Adipose tissue (tissue), 3 donors: ENCODE measurements around the gene RBP4. TPM values are rescaled to one million over a fixed set of nuclear protein-coding genes. Genes with fewer than 3 reads are reported as not detected.

Experiments
- H3K27ac ChIP-seq: one replicate; pipeline ENCODE4 v1.5.1; 2013; ENCODE audit warnings: low read depth, low read length
- WGBS, 3 donors: extraction: QIAGEN DNeasy Blood & Tissue Kit; methylation state at CpG; one replicate each; pipeline ENCODE4 v1.1.7; 2013; 5-methylcytosine and 5-hydroxymethylcytosine counted together
- polyA plus RNA-seq, 3 donors: library from polyadenylated mRNA; stranded (reverse); fragments of 200-250 nt; gene quantifications; one replicate each; pipeline ENCODE4 v1.2.3, GENCODE V29; 2013
- donor health status: healthy with polysubstance abuse.
- donor health status: Bipolar disorder and iron deficiency.
- donor health status: healthy.

RBP4 gene
- polyA plus RNA-seq, 3 donors: 158 to 1,290 (median 307) TPM

DNA sequence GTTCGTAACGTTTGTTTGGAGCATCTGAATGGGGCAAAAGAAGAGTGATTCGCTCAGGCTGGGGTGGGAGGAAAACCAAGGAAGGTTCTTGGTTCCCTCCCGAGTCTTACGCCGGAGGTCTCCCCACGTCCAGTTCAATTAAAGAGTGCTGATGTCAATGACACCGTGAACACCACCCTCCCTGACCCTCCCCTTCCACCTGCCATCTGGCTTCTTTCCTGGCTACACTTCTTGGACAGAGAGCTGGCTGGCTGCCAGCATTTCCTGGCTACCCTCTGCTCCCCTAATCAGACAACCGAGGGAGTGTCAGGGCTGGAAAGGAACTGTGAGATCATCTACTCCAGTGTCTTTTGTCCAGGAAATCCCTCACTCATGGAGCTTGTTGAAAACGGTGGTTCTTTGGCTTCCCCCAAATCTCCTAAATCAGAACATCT lies 58.7 kb downstream of the RBP4 start:
- WGBS, 3 donors: 13 to 14% (median 13%) methylated on average over 10 of the region's 10 CpGs

More for the DNA sequence above, 58.7 kb downstream of the RBP4 start:
- no peak overlapping the region for H3K27ac ChIP-seq

Other genes with a start within 250 kb of the RBP4 start
- gene MYOF, start 118.9 kb downstream of the RBP4 start, polyA plus RNA-seq: 10 to 100 TPM in 2 of 3 donors, 1 to 10 TPM in 1; 6.2 to 32.1 (median 11.6) TPM
- gene CEP55, start 104.6 kb downstream of the RBP4 start, polyA plus RNA-seq: 1 to 10 TPM in 1 of 3 donors, under 1 TPM in 2; 0.15 to 2.6 (median 0.22) TPM
- 1 to 10 TPM in 2 of 3 donors, under 1 TPM in 1; 0.22 to 9.3 (median 1.3) TPM for gene FFAR4, start 34.6 kb downstream of the RBP4 start, polyA plus RNA-seq
- gene PDE6C, start 11.3 kb upstream of the RBP4 start, polyA plus RNA-seq: not detected
- 10 to 100 TPM in 1 of 3 donors, 1 to 10 TPM in 2; 6.4 to 12.4 (median 6.7) TPM for gene FRA10AC1, start 101.4 kb upstream of the RBP4 start, polyA plus RNA-seq
- under 1 TPM in 2 of 3 donors, not detected in 1; 0.03 to 0.06 TPM for gene LGI1, start 156.7 kb upstream of the RBP4 start, polyA plus RNA-seq